ENCODE data around the gene ACACA. TPM values are rescaled to one million over a fixed set of nuclear protein-coding genes. Genes with fewer than 3 reads are reported as not detected.
"Not testable (repeated sequence)": the region's sequence is repeated elsewhere in the genome, so short reads cannot be mapped to it uniquely, and the experiment has no call there.

Gene ACACA
- total and polyA plus RNA-seq, 4 donors: 6.1 to 49.9 (median 23.7) TPM

DNA sequence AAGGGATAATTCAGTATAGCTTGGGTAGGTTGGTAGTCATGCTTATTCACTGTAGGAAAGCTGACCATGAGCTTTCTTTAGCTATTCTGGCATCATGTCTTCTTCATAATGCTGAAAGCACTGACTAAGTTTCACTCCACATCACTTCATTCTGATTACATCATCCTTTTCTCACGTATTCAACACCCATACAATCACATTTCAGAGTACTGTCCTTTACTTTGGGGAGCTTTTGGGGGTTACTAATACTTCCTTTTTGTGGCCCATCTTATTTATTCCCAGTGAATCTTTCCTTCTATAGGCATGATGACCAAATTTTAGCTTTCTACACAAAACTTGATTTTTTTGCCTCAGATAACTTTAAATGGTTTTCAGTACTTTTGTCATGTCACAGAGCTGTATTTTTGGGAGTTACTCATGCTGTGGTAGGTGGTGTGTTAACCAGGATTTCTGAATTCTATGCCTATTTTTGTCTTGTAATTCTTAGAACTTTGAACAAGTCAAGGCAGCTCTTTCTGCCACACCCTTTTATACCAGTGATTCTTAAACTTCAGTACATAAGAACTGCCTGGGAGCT is 23.5 kb upstream of the ACACA start:
- no peak overlapping the region for H3K4me3 ChIP-seq (ENCODE audit: low read length in 2 of 2)
- DNase-seq (no peak), ATAC-seq (ENCODE audit: low FRiP score) (no peak)
- H3K36me3 ChIP-seq (ENCODE audit: control insufficient read depth in 1 of 2, insufficient read depth in 2 of 2, low read length in 1 of 2): peaks cover 0 to 2% of the 10 kb centered on the region in 2 donors
- peak overlapping the region in 1 of 2 donors; percentile 57 for H3K27ac ChIP-seq (ENCODE audit: low read depth in 1 of 2, low read length in 2 of 2)
- intact Hi-C loops (cut with DNase I): no loop called here
- no peaks in the 10 kb centered on the region for H3K9me3 ChIP-seq (ENCODE audit: control insufficient read depth, low read length)
- WGBS, 2 donors: 5 to 9% methylated on average over 1 of the region's 1 CpG
- no peaks in the 10 kb centered on the region for H3K4me1 ChIP-seq (ENCODE audit: control insufficient read depth in 1 of 2, insufficient read depth in 2 of 2, low read length in 2 of 2)
- H3K27me3 ChIP-seq (ENCODE audit: control insufficient read depth in 1 of 2, insufficient read depth in 2 of 2, low read length in 1 of 2): no peaks in the 10 kb centered on the region

GRCh38 chr17:37429453-37429852 is 22.8 kb upstream of the ACACA start:
- Histone ChIP-seq H3K27me3 (ENCODE audit: control insufficient read depth in 1 of 2, insufficient read depth in 2 of 2, low read length in 1 of 2) (no peaks in the 10 kb centered on the region), H3K27ac (ENCODE audit: low read depth in 1 of 2, low read length in 2 of 2) (no peak overlapping the region), H3K36me3 (ENCODE audit: control insufficient read depth in 1 of 2, insufficient read depth in 2 of 2, low read length in 1 of 2) (peaks cover 0 to 2% of the 10 kb centered on the region in 2 donors), H3K9me3 (ENCODE audit: control insufficient read depth, low read length) (no peaks in the 10 kb centered on the region), H3K4me3 (ENCODE audit: low read length in 2 of 2) (no peak overlapping the region), H3K4me1 (ENCODE audit: control insufficient read depth in 1 of 2, insufficient read depth in 2 of 2, low read length in 2 of 2) (no peaks in the 10 kb centered on the region)
- intact Hi-C loops (cut with DNase I): no loop called here
- WGBS, 2 donors: 93 to 100% methylated on average over 1 of the region's 1 CpG
- no peak for DNase-seq
- ATAC-seq (ENCODE audit: low FRiP score): no peak

DNA sequence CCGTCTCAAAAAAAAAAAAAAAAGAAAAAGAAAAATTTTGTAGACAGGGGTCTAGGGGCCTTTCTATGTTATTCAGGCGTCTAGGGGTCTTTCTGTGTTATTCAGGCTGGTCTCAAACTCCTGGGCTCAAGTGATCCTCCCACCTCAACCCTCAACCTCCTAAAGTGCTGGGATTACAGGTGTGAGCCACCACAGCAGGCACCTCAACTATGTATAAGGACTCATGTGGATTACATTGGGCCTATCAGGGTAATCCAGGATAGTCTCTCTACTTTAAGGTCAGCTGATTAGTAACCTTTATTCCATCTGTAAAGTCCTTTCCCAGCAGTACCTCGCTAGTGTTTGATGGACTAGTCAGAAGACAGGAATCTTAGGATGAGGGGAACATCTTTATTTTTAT is 22.4 kb upstream of the ACACA start:
- Histone ChIP-seq H3K4me1 (ENCODE audit: control insufficient read depth in 1 of 2, insufficient read depth in 2 of 2, low read length in 2 of 2) (no peaks in the 10 kb centered on the region), H3K27me3 (ENCODE audit: control insufficient read depth in 1 of 2, insufficient read depth in 2 of 2, low read length in 1 of 2) (no peaks in the 10 kb centered on the region), H3K36me3 (ENCODE audit: control insufficient read depth in 1 of 2, insufficient read depth in 2 of 2, low read length in 1 of 2) (peaks cover 0 to 2% of the 10 kb centered on the region in 2 donors), H3K9me3 (ENCODE audit: control insufficient read depth, low read length) (no peaks in the 10 kb centered on the region), H3K27ac (ENCODE audit: low read depth in 1 of 2, low read length in 2 of 2) (no peak overlapping the region), H3K4me3 (ENCODE audit: low read length in 2 of 2) (no peak overlapping the region)
- ATAC-seq (ENCODE audit: low FRiP score) (no peak), DNase-seq (no peak)
- intact Hi-C loops (cut with DNase I): no loop called here
- 97 to 99% methylated on average over 2 to 3 of the region's 3 CpGs for WGBS, 2 donors

GRCh38 chr17:37425268-37425667 is 18.6 kb upstream of the ACACA start:
- H3K4me1 ChIP-seq (ENCODE audit: control insufficient read depth in 1 of 2, insufficient read depth in 2 of 2, low read length in 2 of 2): no peaks in the 10 kb centered on the region
- H3K4me3 ChIP-seq (ENCODE audit: low read length in 2 of 2): no peak overlapping the region
- H3K27ac ChIP-seq (ENCODE audit: low read depth in 1 of 2, low read length in 2 of 2): no peak overlapping the region
- H3K36me3 ChIP-seq (ENCODE audit: control insufficient read depth in 1 of 2, insufficient read depth in 2 of 2, low read length in 1 of 2): peaks cover 0 to 2% of the 10 kb centered on the region in 2 donors
- no peaks in the 10 kb centered on the region for H3K27me3 ChIP-seq (ENCODE audit: control insufficient read depth in 1 of 2, insufficient read depth in 2 of 2, low read length in 1 of 2)
- ATAC-seq (ENCODE audit: low FRiP score): no peak
- WGBS, 2 donors: 92 to 93% methylated on average over 1 of the region's 1 CpG
- no peak for DNase-seq
- intact Hi-C loops (cut with DNase I): no loop called here
- H3K9me3 ChIP-seq (ENCODE audit: control insufficient read depth, low read length): no peaks in the 10 kb centered on the region

DNA sequence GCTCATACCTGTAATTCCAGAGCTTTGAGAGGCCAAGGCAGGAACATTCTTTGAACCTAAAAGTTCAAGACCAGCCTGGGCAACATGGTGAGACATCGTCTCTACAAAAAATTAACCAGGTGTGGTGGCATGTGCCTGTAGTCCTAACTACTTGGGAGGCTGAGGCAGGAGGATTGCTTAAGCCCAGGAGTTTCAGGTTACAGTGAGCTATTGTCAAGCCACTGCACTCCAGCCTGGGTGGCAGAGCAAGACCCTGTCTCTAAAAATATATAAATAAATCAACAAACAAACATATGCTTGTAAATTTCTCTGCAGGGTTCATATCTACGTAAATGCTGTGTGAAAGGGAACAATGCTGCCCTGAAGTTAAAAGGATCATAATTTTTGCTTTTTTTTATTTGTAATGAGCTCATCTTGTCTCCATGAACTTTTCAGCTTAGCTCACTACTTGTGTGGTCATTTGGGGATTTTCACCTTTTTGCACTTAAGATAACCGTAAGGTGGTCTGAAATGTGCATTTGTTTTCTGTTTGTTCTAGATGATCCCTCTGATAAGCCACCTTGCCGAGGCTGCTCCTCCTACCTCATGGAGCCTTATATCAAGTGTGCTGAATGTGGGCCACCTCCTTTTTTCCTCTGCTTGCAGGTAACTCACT is 16.5 kb upstream of the ACACA start:
- ATAC-seq (ENCODE audit: low FRiP score) (no peak), DNase-seq (no peak)
- Histone ChIP-seq H3K9me3 (ENCODE audit: control insufficient read depth, low read length) (no peaks in the 10 kb centered on the region), H3K4me3 (ENCODE audit: low read length in 2 of 2) (no peak overlapping the region), H3K27me3 (ENCODE audit: control insufficient read depth in 1 of 2, insufficient read depth in 2 of 2, low read length in 1 of 2) (no peaks in the 10 kb centered on the region), H3K36me3 (ENCODE audit: control insufficient read depth in 1 of 2, insufficient read depth in 2 of 2, low read length in 1 of 2) (peaks cover 0 to 2% of the 10 kb centered on the region in 2 donors), H3K27ac (ENCODE audit: low read depth in 1 of 2, low read length in 2 of 2) (no peak overlapping the region), H3K4me1 (ENCODE audit: control insufficient read depth in 1 of 2, insufficient read depth in 2 of 2, low read length in 2 of 2) (no peaks in the 10 kb centered on the region)
- WGBS, 2 donors: 66 to 85% methylated on average over 4 of the region's 4 CpGs
- intact Hi-C loops (cut with DNase I): no loop called here

DNA sequence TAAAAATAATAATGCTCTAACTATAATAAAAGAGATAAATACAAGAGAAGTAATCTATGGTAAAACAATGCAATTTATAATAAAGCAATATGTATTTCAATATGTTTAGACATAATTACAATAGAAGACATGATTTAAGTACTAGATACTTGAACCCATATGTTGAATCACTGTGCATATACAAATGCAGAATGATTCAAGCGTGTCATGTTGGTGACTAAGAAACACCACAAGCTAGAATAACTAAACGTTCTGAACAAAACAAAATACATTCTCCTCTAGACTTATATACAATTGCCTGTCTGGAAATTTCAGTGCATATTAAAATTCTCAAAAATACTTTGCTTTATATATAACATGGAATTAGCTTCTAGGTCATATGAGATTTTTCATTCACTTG is 11.2 kb upstream of the ACACA start:
- DNase-seq (no peak), ATAC-seq (ENCODE audit: low FRiP score) (no peak)
- Histone ChIP-seq H3K27ac (ENCODE audit: low read depth in 1 of 2, low read length in 2 of 2) (no peak overlapping the region), H3K4me1 (ENCODE audit: control insufficient read depth in 1 of 2, insufficient read depth in 2 of 2, low read length in 2 of 2) (no peaks in the 10 kb centered on the region), H3K27me3 (ENCODE audit: control insufficient read depth in 1 of 2, insufficient read depth in 2 of 2, low read length in 1 of 2) (no peaks in the 10 kb centered on the region), H3K4me3 (ENCODE audit: low read length in 2 of 2) (no peak overlapping the region), H3K9me3 (ENCODE audit: control insufficient read depth, low read length) (no peaks in the 10 kb centered on the region), H3K36me3 (ENCODE audit: control insufficient read depth in 1 of 2, insufficient read depth in 2 of 2, low read length in 1 of 2) (no peaks in the 10 kb centered on the region)
- intact Hi-C loops (cut with DNase I): no loop called here
- 77 to 84% methylated on average over 2 of the region's 2 CpGs for WGBS, 2 donors

DNA sequence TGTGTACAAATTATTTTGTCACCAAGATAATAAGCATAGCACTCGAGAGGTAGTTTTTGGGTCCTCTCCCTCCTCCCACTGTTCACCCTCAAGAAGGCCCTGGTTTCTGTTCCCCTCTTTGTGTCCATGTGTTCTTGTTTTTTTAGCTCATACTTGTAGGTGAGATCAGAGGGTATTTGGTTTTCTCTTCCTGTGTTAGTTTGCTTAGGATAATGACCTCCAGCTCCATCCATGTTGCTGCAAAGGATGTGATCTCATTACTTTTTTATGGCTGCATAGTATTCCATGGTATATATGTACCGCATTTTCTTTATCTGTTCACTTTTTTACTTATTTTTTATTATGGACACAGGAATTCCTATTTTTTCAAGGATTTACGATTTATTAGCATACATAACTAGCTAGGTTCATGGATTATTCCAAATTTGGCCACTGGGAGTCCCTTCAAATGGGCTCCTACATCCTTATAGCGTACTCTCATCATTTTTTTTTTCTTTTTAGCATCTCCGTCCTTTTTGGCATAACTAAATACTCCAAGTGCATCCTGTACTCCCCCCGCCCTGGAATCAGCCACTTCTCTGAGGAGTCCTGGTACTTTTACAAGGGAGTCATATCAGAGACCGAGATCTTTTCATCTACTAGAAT is 7.4 kb upstream of the ACACA start:
- Histone ChIP-seq H3K36me3 (ENCODE audit: control insufficient read depth in 1 of 2, insufficient read depth in 2 of 2, low read length in 1 of 2) (no peaks in the 10 kb centered on the region), H3K27ac (ENCODE audit: low read depth in 1 of 2, low read length in 2 of 2) (no peak overlapping the region), H3K4me3 (ENCODE audit: low read length in 2 of 2) (no peak overlapping the region), H3K27me3 (ENCODE audit: control insufficient read depth in 1 of 2, insufficient read depth in 2 of 2, low read length in 1 of 2) (no peaks in the 10 kb centered on the region), H3K9me3 (ENCODE audit: control insufficient read depth, low read length) (no peaks in the 10 kb centered on the region), H3K4me1 (ENCODE audit: control insufficient read depth in 1 of 2, insufficient read depth in 2 of 2, low read length in 2 of 2) (no peaks in the 10 kb centered on the region)
- DNase-seq (no peak), ATAC-seq (ENCODE audit: low FRiP score) (no peak)
- WGBS, 2 donors: 95 to 96% methylated on average over 7 of the region's 7 CpGs
- intact Hi-C loops (cut with DNase I): no loop called here

GRCh38 chr17:37410357-37410756 is 3.7 kb upstream of the ACACA start:
- intact Hi-C loops (cut with DNase I): no loop called here
- H3K36me3 ChIP-seq (ENCODE audit: control insufficient read depth in 1 of 2, insufficient read depth in 2 of 2, low read length in 1 of 2): no peaks in the 10 kb centered on the region
- H3K4me1 ChIP-seq (ENCODE audit: control insufficient read depth in 1 of 2, insufficient read depth in 2 of 2, low read length in 2 of 2): no peaks in the 10 kb centered on the region
- WGBS, 2 donors: 91 to 92% methylated on average over 3 of the region's 3 CpGs
- H3K9me3 ChIP-seq (ENCODE audit: control insufficient read depth, low read length): no peaks in the 10 kb centered on the region
- no peak for DNase-seq
- ATAC-seq (ENCODE audit: low FRiP score): no peak
- no peak overlapping the region for H3K27ac ChIP-seq (ENCODE audit: low read depth in 1 of 2, low read length in 2 of 2)
- no peaks in the 10 kb centered on the region for H3K27me3 ChIP-seq (ENCODE audit: control insufficient read depth in 1 of 2, insufficient read depth in 2 of 2, low read length in 1 of 2)
- H3K4me3 ChIP-seq (ENCODE audit: low read length in 2 of 2): no peak overlapping the region

GRCh38 chr17:37408145-37408479 is 1.5 kb upstream of the ACACA start:
- H3K4me3 ChIP-seq (ENCODE audit: low read length in 2 of 2); DNase-seq; H3K36me3 ChIP-seq (ENCODE audit: control insufficient read depth in 1 of 2, insufficient read depth in 2 of 2, low read length in 1 of 2); H3K27ac ChIP-seq (ENCODE audit: low read depth in 1 of 2, low read length in 2 of 2); H3K27me3 ChIP-seq (ENCODE audit: control insufficient read depth in 1 of 2, insufficient read depth in 2 of 2, low read length in 1 of 2); ATAC-seq (ENCODE audit: low FRiP score); H3K4me1 ChIP-seq (ENCODE audit: control insufficient read depth in 1 of 2, insufficient read depth in 2 of 2, low read length in 2 of 2); H3K9me3 ChIP-seq (ENCODE audit: control insufficient read depth, low read length): not testable (repeated sequence)
- 93% methylated on average over 13 of the region's 13 CpGs for WGBS, 2 donors
- intact Hi-C loops (cut with DNase I): loop anchor here (5.0 kb wide), 2 partner anchors 79 to 84 kb away; partner anchors contain the start of gene DUSP14 (in 1 of the 2)
